Measurements from ENCODE around the gene MEG3. TPM values are rescaled to one million over a fixed set of nuclear protein-coding genes. Genes with fewer than 3 reads are reported as not detected.
A peak's percentile ranks its signal among the peaks of the same experiment; 100 is the strongest.

Gene MEG3
- total RNA-seq, 1 experiment from 2014 or later, result not detected

GRCh38 chr14:100895411-100895810 is 69.5 kb downstream of the MEG3 start:
- no peak for DNase-seq (ENCODE audit: low spot score)

GRCh38 chr14:100896369-100897060 is 70.6 kb downstream of the MEG3 start:
- no peak for DNase-seq (ENCODE audit: low spot score)

GRCh38 chr14:100898465-100898864 is 72.5 kb downstream of the MEG3 start:
- DNase-seq (ENCODE audit: low spot score), result no peak

DNA sequence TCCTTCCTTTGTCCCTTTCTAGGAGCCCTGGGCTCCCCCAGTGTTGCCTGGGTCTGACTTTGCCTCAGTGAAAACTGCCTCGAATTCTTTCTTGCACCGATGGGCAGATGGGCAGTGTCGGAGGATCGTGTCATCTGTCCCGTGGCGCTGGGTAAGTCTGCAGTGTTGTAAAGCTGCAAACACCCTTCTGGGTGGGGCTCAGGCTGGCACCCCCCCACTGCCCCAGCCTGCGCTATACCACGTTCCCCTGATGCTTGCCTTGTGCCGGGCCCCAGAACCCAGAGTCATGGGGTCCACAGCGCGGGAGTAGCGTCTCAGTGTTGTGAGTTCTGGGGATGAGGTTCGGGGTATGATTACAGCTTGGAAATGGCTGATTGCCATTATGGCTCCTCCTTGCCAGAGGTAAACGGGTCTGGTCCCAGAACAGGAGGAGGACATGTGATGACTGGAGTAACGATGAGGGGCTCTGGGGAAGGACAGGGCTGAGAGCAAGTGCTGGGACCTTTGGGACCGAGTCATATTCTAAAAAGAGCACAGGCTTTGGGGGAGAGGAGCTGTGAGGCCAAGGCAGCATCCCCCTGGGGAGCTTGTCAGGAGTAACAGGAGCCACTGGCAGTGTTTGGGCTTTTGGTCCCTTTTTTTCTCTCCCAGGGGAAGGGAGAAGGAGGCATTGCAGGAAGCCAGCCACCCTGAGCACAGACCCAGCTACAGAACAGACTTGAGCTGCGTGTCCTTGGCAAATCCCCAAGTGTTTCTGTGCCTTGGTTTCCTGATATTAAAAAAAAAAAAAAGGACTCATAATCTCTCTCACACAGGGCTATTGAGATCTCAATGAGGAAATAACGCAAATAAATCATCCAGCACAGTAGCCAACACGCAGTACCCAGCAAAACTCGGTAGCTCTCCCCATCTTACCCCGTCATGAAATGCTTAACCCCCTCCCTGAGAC is 73.3 kb downstream of the MEG3 start:
- no peak for DNase-seq (ENCODE audit: low spot score)

GRCh38 chr14:100899884-100900771 is 74.2 kb downstream of the MEG3 start:
- DNase-seq (ENCODE audit: low spot score), result no peak

- DNase-seq (ENCODE audit: low spot score), result peak; percentile 28
These were observed 75.0 kb downstream of the MEG3 start for GRCh38 chr14:100900837-100901390.

GRCh38 chr14:100901391-100902183 is 75.7 kb downstream of the MEG3 start:
- no peak for DNase-seq (ENCODE audit: low spot score)

- no peak for DNase-seq (ENCODE audit: low spot score)
These were observed 76.6 kb downstream of the MEG3 start for GRCh38 chr14:100902295-100903133.

- no peak for DNase-seq (ENCODE audit: low spot score)
These were observed 77.2 kb downstream of the MEG3 start for GRCh38 chr14:100903134-100903468.

DNA sequence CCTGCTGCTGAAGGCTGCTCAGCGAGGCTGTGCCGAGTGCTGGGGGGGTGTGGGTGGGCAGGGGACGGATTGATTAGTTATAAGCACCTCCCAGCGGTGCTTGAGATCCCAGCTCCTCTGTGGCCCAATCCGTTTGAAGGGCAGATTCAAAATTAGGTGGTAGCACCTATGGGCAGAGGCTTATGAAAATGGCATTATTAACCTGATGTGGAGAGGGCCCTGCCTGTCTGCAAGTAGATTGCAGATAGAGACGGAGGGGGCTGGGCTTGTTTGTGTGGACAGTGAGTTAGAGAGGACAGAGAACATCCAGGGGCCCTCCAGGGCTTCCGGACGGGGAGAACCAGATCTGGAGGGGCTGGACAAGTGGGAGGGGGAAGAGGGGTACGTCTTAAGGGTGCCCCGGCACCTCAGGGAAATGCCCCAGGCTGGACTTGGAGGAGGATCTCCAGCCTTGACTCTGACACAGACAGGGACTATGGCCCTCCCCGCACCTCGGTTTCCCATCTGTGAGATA is 77.8 kb downstream of the MEG3 start, which contains the start of gene RTL1:
Gene RTL1 (minus strand): TSS at position 51 of the 514 bp plus-strand sequence. CDS start 18,934 bp downstream, outside the sequence.
- no peak for DNase-seq (ENCODE audit: low spot score)

GRCh38 chr14:100904307-100905087 is 78.6 kb downstream of the MEG3 start:
- DNase-seq (ENCODE audit: low spot score), result no peak

- DNase-seq (ENCODE audit: low spot score), result no peak
These were observed 79.2 kb downstream of the MEG3 start for GRCh38 chr14:100905166-100905565.

GRCh38 chr14:100906420-100906819 is 80.5 kb downstream of the MEG3 start:
- DNase-seq (ENCODE audit: low spot score), result no peak

GRCh38 chr14:100907240-100907639 is 81.3 kb downstream of the MEG3 start:
- DNase-seq (ENCODE audit: low spot score), result no peak

DNA sequence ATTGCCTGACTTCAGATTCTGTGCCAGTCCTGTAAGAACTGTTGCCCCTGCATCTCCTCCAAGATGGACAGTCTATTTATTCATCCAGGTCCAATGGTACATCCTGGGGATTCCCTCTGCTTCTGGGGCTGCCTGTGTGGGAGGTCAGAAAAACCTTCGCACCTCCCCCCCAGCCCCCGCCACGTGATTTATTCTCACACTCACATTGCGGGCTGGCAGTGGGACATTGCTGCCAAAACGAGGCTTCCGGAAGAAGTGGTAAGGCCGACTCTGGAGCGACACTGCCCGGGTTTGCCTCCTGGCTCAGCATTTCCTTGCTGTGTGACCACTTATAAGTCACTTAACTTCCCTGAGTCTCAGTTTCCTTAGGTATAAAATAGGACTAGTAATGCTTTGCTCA is 83.5 kb downstream of the MEG3 start:
- DNase-seq (ENCODE audit: low spot score), result no peak
